ENCODE data around the gene PTPRK. TPM values are rescaled to one million over a fixed set of nuclear protein-coding genes. Genes with fewer than 3 reads are reported as not detected.

The PTPRK gene
- total and polyA plus RNA-seq, 2 of the 13 experiments (the other 11 are each of a cell fraction or from before 2014, with no cell fraction given), result 43.6 to 98.3 TPM

- H2AFZ ChIP-seq (ENCODE audit: low read length), result no peak overlapping the region
- CTCF ChIA-PET (ENCODE audit: low intra/inter-chr PET ratio, low total read pairs), result no interaction called here
- in situ Hi-C loops (cut with HindIII; ENCODE audit: extremely low pct_ligation_motif_present, low pct_unique_long_range_greater_than_20kb), result no loop called here
- BruUV-seq (replicated peaks), result no TSS peak
- no peak overlapping the region for H3K4me3 ChIP-seq (replicated peaks in 1 of 3; ENCODE audit: insufficient read depth in 1 of 3, low read depth in 2 of 3, low read length in 3 of 3)
- ATAC-seq, result no peak
- no peak for DNase-seq (ENCODE audit: low spot score)
- POLR2A ChIA-PET, result no interaction called here
- H3K36me3 ChIP-seq (replicated peaks in 1 of 2; ENCODE audit: control insufficient read depth in 1 of 2, insufficient read depth in 2 of 2, low read length in 2 of 2), result peaks cover 0 to 2% of the 10 kb centered on the region in 2 experiments; a peak in 3 of 5 replicates
- no peak overlapping the region for H3K27ac ChIP-seq (ENCODE audit: extremely low read length, insufficient read depth, low read length)
- H3K9ac ChIP-seq (ENCODE audit: insufficient read depth, low read depth, low read length), result no peak overlapping the region
- 94% methylated on average over 4 of the region's 4 CpGs for WGBS (ENCODE audit: low lambda C conversion rate)
- H3K4me1 ChIP-seq (ENCODE audit: insufficient read depth, low read length), result peaks cover 24% of the 10 kb centered on the region
- peaks cover 64% of the 10 kb centered on the region for H3K79me2 ChIP-seq (ENCODE audit: insufficient read depth, low read length)
- no peaks in the 10 kb centered on the region for H3K27me3 ChIP-seq (ENCODE audit: control insufficient read depth in 1 of 2, insufficient read depth in 2 of 2, low read length in 2 of 2)
- no peaks in the 10 kb centered on the region for H3K9me3 ChIP-seq (ENCODE audit: low read length)
- no peak for FAIRE-seq
- intact Hi-C loops (cut with micrococcal nuclease; ENCODE audit: unreplicated experiment), result no loop called here
- H4K20me1 ChIP-seq (ENCODE audit: insufficient read depth, low read length), result 0 out of 2 replicates have a peak, but pooled peaks cover 7% of the 10 kb centered on the region
- H3K4me2 ChIP-seq (ENCODE audit: low read depth, low read length), result no peak overlapping the region
- TF ChIP-seq KLF13 (CRISPR knock-in tag; IDR thresholded peaks at IDR 0.05), result no peak
- no peak for TF ChIP-seq SIX4 (CRISPR knock-in tag; IDR thresholded peaks at IDR 0.05)
- TF ChIP-seq E2F5 (CRISPR knock-in tag; conservative IDR thresholded peaks at IDR 0.05), result no peak
- no peak for TF ChIP-seq TAF15 (IDR thresholded peaks at IDR 0.05; ENCODE audit: low read depth, low read length, poor library complexity, severe bottlenecking)
- no peak for TF ChIP-seq EED (CRISPR knock-in tag; IDR thresholded peaks at IDR 0.05)
- TF ChIP-seq RFX3 (CRISPR knock-in tag; IDR thresholded peaks at IDR 0.05), result no peak
- no peak for TF ChIP-seq GATAD1 (CRISPR knock-in tag; IDR thresholded peaks at IDR 0.05)
- no peak for TF ChIP-seq ZBTB37 (CRISPR knock-in tag; IDR thresholded peaks at IDR 0.05)
- no peak for TF ChIP-seq TFDP1 (CRISPR knock-in tag; IDR thresholded peaks at IDR 0.05; ENCODE audit: borderline replicate concordance)
- TF ChIP-seq KDM1A (CRISPR knock-in tag; IDR thresholded peaks at IDR 0.05), result no peak
- TF ChIP-seq DNMT3B (CRISPR knock-in tag; conservative IDR thresholded peaks at IDR 0.05), result no peak
- TF ChIP-seq SAFB2 (CRISPR knock-in tag; IDR thresholded peaks at IDR 0.05; ENCODE audit: borderline replicate concordance, low read depth), result no peak
- no peak for TF ChIP-seq RBAK (CRISPR knock-in tag; IDR thresholded peaks at IDR 0.05)
- TF ChIP-seq ZNF225 (CRISPR knock-in tag; IDR thresholded peaks at IDR 0.05), result no peak
- no peak for TF ChIP-seq POLR2G (IDR thresholded peaks at IDR 0.05; ENCODE audit: low read depth, low read length)
- TF ChIP-seq THAP7 (CRISPR knock-in tag; IDR thresholded peaks at IDR 0.05), result no peak
- no peak for TF ChIP-seq MXD4 (CRISPR knock-in tag; IDR thresholded peaks at IDR 0.05)
- no peak for TF ChIP-seq PRDM10 (CRISPR knock-in tag; IDR thresholded peaks at IDR 0.05; ENCODE audit: low read depth)
Measured at GRCh38 chr6:128410584-128410983, 109.8 kb downstream of the PTPRK start.

Measured in HepG2 (cell line).